ENCODE measurements around the gene PLEKHA6.

PLEKHA6 gene

DNA sequence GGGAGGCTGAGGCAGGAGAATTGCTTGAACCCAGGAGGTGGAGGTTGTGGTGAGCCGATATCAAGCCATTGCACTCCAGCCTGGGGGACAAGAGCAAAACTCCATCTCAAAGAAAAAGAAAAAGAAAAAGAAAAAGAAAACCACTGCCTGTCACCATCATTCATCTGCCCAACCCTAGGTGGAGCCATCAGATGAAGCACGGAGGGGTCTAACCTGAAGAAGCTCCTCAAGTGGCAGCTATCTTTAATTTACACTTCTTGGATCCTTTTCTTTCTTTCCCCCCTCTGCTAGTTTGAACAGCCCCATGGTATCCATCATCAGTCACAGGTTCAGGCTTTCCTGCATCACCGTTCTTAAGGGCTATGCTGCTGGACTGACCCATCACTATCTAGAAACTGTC, 57.0 kb downstream of the PLEKHA6 start:
- Histone ChIP-seq H3K27me3 (ENCODE audit: control insufficient read depth, low read length) (peaks cover 54% of the 10 kb centered on the region), H3K27ac (ENCODE audit: low read depth, low read length) (no peak overlapping the region)
- TF ChIP-seq, protein P1, sequence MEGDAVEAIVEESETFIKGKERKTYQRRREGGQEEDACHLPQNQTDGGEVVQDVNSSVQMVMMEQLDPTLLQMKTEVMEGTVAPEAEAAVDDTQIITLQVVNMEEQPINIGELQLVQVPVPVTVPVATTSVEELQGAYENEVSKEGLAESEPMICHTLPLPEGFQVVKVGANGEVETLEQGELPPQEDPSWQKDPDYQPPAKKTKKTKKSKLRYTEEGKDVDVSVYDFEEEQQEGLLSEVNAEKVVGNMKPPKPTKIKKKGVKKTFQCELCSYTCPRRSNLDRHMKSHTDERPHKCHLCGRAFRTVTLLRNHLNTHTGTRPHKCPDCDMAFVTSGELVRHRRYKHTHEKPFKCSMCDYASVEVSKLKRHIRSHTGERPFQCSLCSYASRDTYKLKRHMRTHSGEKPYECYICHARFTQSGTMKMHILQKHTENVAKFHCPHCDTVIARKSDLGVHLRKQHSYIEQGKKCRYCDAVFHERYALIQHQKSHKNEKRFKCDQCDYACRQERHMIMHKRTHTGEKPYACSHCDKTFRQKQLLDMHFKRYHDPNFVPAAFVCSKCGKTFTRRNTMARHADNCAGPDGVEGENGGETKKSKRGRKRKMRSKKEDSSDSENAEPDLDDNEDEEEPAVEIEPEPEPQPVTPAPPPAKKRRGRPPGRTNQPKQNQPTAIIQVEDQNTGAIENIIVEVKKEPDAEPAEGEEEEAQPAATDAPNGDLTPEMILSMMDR (IDR thresholded peaks at IDR 0.05; ENCODE audit: low read depth, low read length, poor library complexity, severe bottlenecking) = no peak
- TF ChIP-seq EZH2phosphoT487 (IDR thresholded peaks at IDR 0.05; ENCODE audit: borderline replicate concordance, low read length) = no peak

DNA sequence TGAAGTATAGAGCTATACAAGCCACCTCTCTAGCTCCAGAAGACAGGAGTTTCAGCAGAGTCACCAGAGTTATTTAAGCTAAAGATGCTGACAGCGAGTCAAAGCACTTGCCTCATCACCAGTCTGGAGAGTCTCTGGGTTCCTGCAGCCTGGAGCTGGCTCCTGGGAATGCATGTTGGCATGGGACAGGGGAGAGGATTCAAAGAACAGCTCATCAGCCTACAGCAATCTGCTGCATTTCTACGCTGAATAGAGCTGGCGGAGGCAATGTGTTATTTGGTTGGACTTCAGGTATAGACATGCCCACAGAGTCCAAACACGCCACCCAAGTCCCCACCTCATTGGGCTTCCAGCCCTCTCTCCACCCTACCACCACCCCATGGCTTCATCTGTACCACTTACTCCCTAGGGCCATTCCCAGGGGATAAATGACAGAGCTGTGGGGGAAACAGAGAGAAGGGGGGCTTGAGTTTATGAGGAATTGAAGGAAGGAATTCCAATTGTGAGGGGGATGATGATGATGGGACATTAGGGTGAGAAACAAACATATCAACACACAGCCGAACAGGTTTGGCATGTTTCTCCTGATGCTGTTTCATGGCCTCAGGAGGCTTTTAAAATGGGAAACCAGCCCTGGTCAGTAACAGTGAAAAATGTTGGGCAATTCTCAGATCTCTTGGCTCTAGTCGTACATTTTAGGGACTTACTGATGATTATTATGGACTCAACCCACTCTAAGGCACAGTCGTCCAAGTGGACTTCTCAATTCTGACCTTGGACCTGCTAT, 58.4 kb downstream of the PLEKHA6 start:
- Histone ChIP-seq H3K36me3 (ENCODE audit: control insufficient read depth, low read length) (no peaks in the 10 kb centered on the region), H3K4me1 (ENCODE audit: control insufficient read depth, low read length) (no peaks in the 10 kb centered on the region), H3F3A (ENCODE audit: control insufficient read depth, insufficient read depth) (no peaks in the 10 kb centered on the region), H3K79me2 (ENCODE audit: control insufficient read depth, low read length) (no peaks in the 10 kb centered on the region), H3K4me3 (ENCODE audit: low read length) (no peak overlapping the region), H3K9me2 (replicated peaks; ENCODE audit: control insufficient read depth, low read length) (no peaks in the 10 kb centered on the region), H3K9me3 (ENCODE audit: control insufficient read depth, insufficient read depth, low read length) (no peaks in the 10 kb centered on the region), H3K27me3 (ENCODE audit: control insufficient read depth, low read length) (peaks cover 63% of the 10 kb centered on the region), H3K4me2 (ENCODE audit: low read length) (no peak overlapping the region), H4K20me1 (ENCODE audit: control insufficient read depth, insufficient read depth, low read depth, low read length) (no peaks in the 10 kb centered on the region), H3K27ac (ENCODE audit: low read depth, low read length) (no peak overlapping the region)
- no peak for TF ChIP-seq EZH2phosphoT487 (IDR thresholded peaks at IDR 0.05; ENCODE audit: borderline replicate concordance, low read length)
- TF ChIP-seq, protein P1 (IDR thresholded peaks at IDR 0.05; ENCODE audit: low read depth, low read length, poor library complexity, severe bottlenecking) = no peak

More for the DNA sequence above, 57.0 kb downstream of the PLEKHA6 start:
- Histone ChIP-seq H3K4me3 (ENCODE audit: low read length) (no peak overlapping the region), H3K36me3 (ENCODE audit: control insufficient read depth, low read length) (no peaks in the 10 kb centered on the region), H3K9me2 (replicated peaks; ENCODE audit: control insufficient read depth, low read length) (no peaks in the 10 kb centered on the region), H3F3A (ENCODE audit: control insufficient read depth, insufficient read depth) (no peaks in the 10 kb centered on the region), H3K4me2 (ENCODE audit: low read length) (no peak overlapping the region), H3K4me1 (ENCODE audit: control insufficient read depth, low read length) (no peaks in the 10 kb centered on the region), H3K79me2 (ENCODE audit: control insufficient read depth, low read length) (no peaks in the 10 kb centered on the region), H4K20me1 (ENCODE audit: control insufficient read depth, insufficient read depth, low read depth, low read length) (no peaks in the 10 kb centered on the region), H3K9me3 (ENCODE audit: control insufficient read depth, insufficient read depth, low read length) (no peaks in the 10 kb centered on the region)

DNA sequence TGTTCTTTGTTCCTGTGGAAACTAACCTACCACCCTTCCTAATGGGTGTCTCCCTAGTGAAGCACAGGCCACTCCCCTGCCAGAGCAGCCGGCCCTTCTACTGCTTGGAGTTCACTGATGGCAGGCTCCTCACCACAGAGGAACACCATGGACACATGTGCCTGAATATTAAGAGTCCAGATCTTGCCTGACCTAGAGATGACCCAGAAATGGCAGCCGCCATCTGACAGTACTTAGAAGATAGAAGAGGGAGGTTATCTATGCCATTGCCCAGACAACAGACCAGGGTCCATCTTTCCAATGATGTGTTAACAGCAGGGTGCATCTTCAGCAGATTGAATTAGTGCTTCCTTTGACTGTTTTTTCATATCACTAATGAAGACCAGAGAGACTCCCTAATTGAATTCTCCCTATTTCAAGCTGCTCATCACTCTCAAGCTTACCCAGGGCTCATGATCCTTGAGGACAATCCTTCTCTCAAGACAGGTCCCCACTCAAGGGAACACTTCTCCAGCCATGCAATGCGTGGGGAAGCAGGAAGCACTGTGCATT, 59.8 kb downstream of the PLEKHA6 start:
- Histone ChIP-seq H3K9me2 (replicated peaks; ENCODE audit: control insufficient read depth, low read length) (no peaks in the 10 kb centered on the region), H3K4me1 (ENCODE audit: control insufficient read depth, low read length) (no peaks in the 10 kb centered on the region), H3K79me2 (ENCODE audit: control insufficient read depth, low read length) (no peaks in the 10 kb centered on the region), H3K9me3 (ENCODE audit: control insufficient read depth, insufficient read depth, low read length) (no peaks in the 10 kb centered on the region), H3K4me3 (ENCODE audit: low read length) (no peak overlapping the region), H3K27me3 (ENCODE audit: control insufficient read depth, low read length) (peaks cover 57% of the 10 kb centered on the region), H3K4me2 (ENCODE audit: low read length) (no peak overlapping the region), H3F3A (ENCODE audit: control insufficient read depth, insufficient read depth) (no peaks in the 10 kb centered on the region), H3K36me3 (ENCODE audit: control insufficient read depth, low read length) (no peaks in the 10 kb centered on the region), H3K27ac (ENCODE audit: low read depth, low read length) (no peak overlapping the region), H4K20me1 (ENCODE audit: control insufficient read depth, insufficient read depth, low read depth, low read length) (no peaks in the 10 kb centered on the region)
- TF ChIP-seq, protein P1 (IDR thresholded peaks at IDR 0.05; ENCODE audit: low read depth, low read length, poor library complexity, severe bottlenecking) = no peak
- no peak for TF ChIP-seq EZH2phosphoT487 (IDR thresholded peaks at IDR 0.05; ENCODE audit: borderline replicate concordance, low read length)

Data from DOHH2 (cell line).